OCI-LY3 (cell line): ENCODE results near the gene RSL1D1.

Experiments used
- CTCF ChIP-seq: fragments of 200-600, 300-600 bp; sonication (generic); IDR thresholded peaks from 2 replicates; pipeline ENCODE4 v1.5.1; 2014; ENCODE audit warnings: antibody characterized with exemption, low read length, low read depth
- EZH2phosphoT487 ChIP-seq: fragments of 200-600 bp; shearing (Covaris generic); IDR thresholded peaks from 2 replicates; pipeline ENCODE4 v1.6.1; 2018; ENCODE audit warnings: antibody characterized with exemption, mixed run types, low read depth

DNA sequence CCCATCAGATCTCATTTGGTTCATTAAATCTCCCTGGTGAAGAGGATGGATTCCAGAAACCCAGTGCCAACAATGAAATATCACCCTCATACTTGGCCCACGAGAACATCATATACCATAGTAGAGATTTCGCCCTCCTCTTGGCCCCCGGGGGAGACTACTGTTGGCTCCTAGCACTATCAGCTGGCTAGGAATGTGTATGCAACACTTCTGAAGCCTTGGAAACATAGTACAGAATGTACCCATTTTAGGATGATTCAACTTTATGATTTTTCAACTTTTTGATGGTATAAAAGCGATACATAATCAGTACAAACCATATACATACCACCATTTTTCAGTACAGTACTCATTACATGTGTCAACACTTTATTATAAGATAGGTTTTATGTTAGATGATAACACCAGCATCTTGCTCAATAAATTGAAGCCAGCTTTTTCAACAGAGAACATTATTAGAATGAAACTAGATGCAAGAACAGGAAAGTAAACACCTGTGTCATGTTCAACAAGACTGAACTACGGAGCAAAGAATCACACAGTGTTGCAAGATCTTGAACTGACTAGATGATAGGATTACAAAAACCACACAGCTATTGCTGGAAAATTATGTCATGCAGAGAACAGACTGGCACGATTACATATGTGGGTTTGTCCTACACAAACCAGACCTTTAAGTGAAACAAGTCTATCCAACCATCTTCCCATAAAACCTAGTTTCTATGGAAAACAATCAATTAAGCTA is 17.2 kb downstream of the RSL1D1 start:
- TF ChIP-seq EZH2phosphoT487 (no peak), CTCF (no peak)
